Lung microvascular endothelial cell (primary cell): ENCODE data around the gene PFN3. TPM values are rescaled to one million over a fixed set of nuclear protein-coding genes. Genes with fewer than 3 reads are reported as not detected.

Experiments
- DNase-seq, 2 donors: peaks; one replicate each; pipeline versions ENCODE4 v3.0.0 to v3.0.0-alpha.2; 2010; ENCODE audit warnings: low read depth in 2 of 2
- total RNA-seq: library from RNA; depleted of rRNA; stranded (reverse); fragments of >200 nt; gene quantifications from 2 replicates; pipeline ENCODE4 v1.2.1, GENCODE V29; 2014

Gene PFN3
- total RNA-seq, 1 donor from 2014 or later = not detected

- no peak for DNase-seq
Observed at GRCh38 chr5:177373806-177374205, 26.7 kb downstream of the PFN3 start.

GRCh38 chr5:177372910-177373309 lies 27.6 kb downstream of the PFN3 start:
- DNase-seq = no peak

- peak in 1 of 2 donors; percentile 36 for DNase-seq
Observed at GRCh38 chr5:177372034-177372896, 28.2 kb downstream of the PFN3 start.

GRCh38 chr5:177371120-177372033 lies 29.1 kb downstream of the PFN3 start:
- DNase-seq = no peak

- DNase-seq = peak; percentile 90 to 91
Observed at GRCh38 chr5:177370488-177371119, 29.9 kb downstream of the PFN3 start.

GRCh38 chr5:177369645-177370440 lies 30.6 kb downstream of the PFN3 start:
- DNase-seq = no peak

GRCh38 chr5:177368869-177369644 lies 31.4 kb downstream of the PFN3 start:
- DNase-seq = peak in 1 of 2 donors; percentile 33

- DNase-seq = no peak
Observed at GRCh38 chr5:177367981-177368868, 32.2 kb downstream of the PFN3 start.

GRCh38 chr5:177367323-177367848 lies 33.1 kb downstream of the PFN3 start:
- no peak for DNase-seq

- peak; percentile 72 to 78 for DNase-seq
Observed at GRCh38 chr5:177366528-177367322, 33.7 kb downstream of the PFN3 start.

GRCh38 chr5:177365845-177366527 lies 34.5 kb downstream of the PFN3 start:
- no peak for DNase-seq

- DNase-seq = no peak
Observed at GRCh38 chr5:177364159-177364962, 36.1 kb downstream of the PFN3 start.

GRCh38 chr5:177363565-177363964 lies 36.9 kb downstream of the PFN3 start:
- no peak for DNase-seq

GRCh38 chr5:177362610-177363507 lies 37.6 kb downstream of the PFN3 start:
- DNase-seq = peak in 1 of 2 donors; percentile 32

- no peak for DNase-seq
Observed at GRCh38 chr5:177362292-177362609, 38.2 kb downstream of the PFN3 start.
